Endometrial microvascular endothelial cells (primary cell): ENCODE results near the gene WWOX. TPM values are rescaled to one million over a fixed set of nuclear protein-coding genes. Genes with fewer than 3 reads are reported as not detected.

ENCODE experiments used
- in situ Hi-C: cut with HindIII; loops from 2 replicates; pipeline ENCODE4 v1.10.0; 2017; ENCODE audit warnings: low sequenced_read_pairs, low pct_unique_long_range_greater_than_20kb; ENCODE audit errors: inconsistent ontology term
- total RNA-seq: library from RNA; depleted of rRNA; stranded (reverse); fragments of >200 nt; gene quantifications from one replicate; pipeline ENCODE4 v1.2.3, GENCODE V29; 2015; ENCODE audit errors: inconsistent ontology term

Gene WWOX
- total RNA-seq, 1 donor from 2014 or later = 6.4 TPM

GRCh38 chr16:78244131-78244895 is 144.9 kb downstream of the WWOX start:
- in situ Hi-C loops = no loop called here

- in situ Hi-C loops = no loop called here
Measured at GRCh38 chr16:78246559-78246958, 147.1 kb downstream of the WWOX start.

GRCh38 chr16:78249056-78249455 is 149.6 kb downstream of the WWOX start:
- in situ Hi-C loops = no loop called here

- in situ Hi-C loops = no loop called here
Measured at GRCh38 chr16:78249832-78250231, 150.4 kb downstream of the WWOX start.

GRCh38 chr16:78251115-78251514 is 151.7 kb downstream of the WWOX start:
- in situ Hi-C loops = no loop called here

- in situ Hi-C loops = no loop called here
Measured at GRCh38 chr16:78252757-78253156, 153.3 kb downstream of the WWOX start.

GRCh38 chr16:78254841-78255240 is 155.4 kb downstream of the WWOX start:
- in situ Hi-C loops = no loop called here

GRCh38 chr16:78256686-78257375 is 157.4 kb downstream of the WWOX start:
- in situ Hi-C loops = no loop called here

- in situ Hi-C loops = no loop called here
Measured at GRCh38 chr16:78257376-78257728, 157.9 kb downstream of the WWOX start.

GRCh38 chr16:78258375-78259065 is 159.1 kb downstream of the WWOX start:
- in situ Hi-C loops = no loop called here

- in situ Hi-C loops = no loop called here
Measured at GRCh38 chr16:78259873-78260272, 160.4 kb downstream of the WWOX start.

GRCh38 chr16:78264642-78265041 is 165.2 kb downstream of the WWOX start:
- in situ Hi-C loops = no loop called here

GRCh38 chr16:78269256-78269655 is 169.8 kb downstream of the WWOX start:
- in situ Hi-C loops = no loop called here

- in situ Hi-C loops = no loop called here
Measured at GRCh38 chr16:78271981-78272380, 172.5 kb downstream of the WWOX start.

GRCh38 chr16:78274771-78275170 is 175.3 kb downstream of the WWOX start:
- in situ Hi-C loops = no loop called here

GRCh38 chr16:78275420-78275819 is 176.0 kb downstream of the WWOX start:
- in situ Hi-C loops = no loop called here

- in situ Hi-C loops = no loop called here
Measured at GRCh38 chr16:78277321-78278055, 178.0 kb downstream of the WWOX start.

- in situ Hi-C loops = no loop called here
Measured at GRCh38 chr16:78278056-78278450, 178.6 kb downstream of the WWOX start.

- in situ Hi-C loops = no loop called here
Measured at GRCh38 chr16:78281115-78281514, 181.7 kb downstream of the WWOX start.
